HEK293 (cell line): ENCODE data around the gene TSNAX.

Experiments
- PATZ1 ChIP-seq: fragments of 450-650 bp; formaldehyde crosslinking; IDR thresholded peaks from 2 replicates; pipeline ENCODE4 v1.5.1; 2016; ENCODE audit warnings: missing biosample characterization, missing genetic modification characterization
- SETDB1 ChIP-seq: IDR thresholded peaks from one replicate; pipeline ENCODE4 v1.6.1; 2017; ENCODE audit warnings: mild to moderate bottlenecking, low read length, moderate library complexity, mixed read lengths; ENCODE audit not compliant: insufficient read length
- ZFP3 ChIP-seq: fragments of 450-650 bp; formaldehyde crosslinking; IDR thresholded peaks from 2 replicates; pipeline ENCODE4 v1.5.1; 2016; ENCODE audit warnings: low read depth, missing biosample characterization, missing genetic modification characterization
- ZNF16 ChIP-seq: fragments of 450-650 bp; formaldehyde crosslinking; IDR thresholded peaks from 2 replicates; pipeline ENCODE4 v1.5.1; 2016; ENCODE audit warnings: low read depth, missing biosample characterization, missing genetic modification characterization
- ZNF239 ChIP-seq: fragments of 450-650 bp; formaldehyde crosslinking; IDR thresholded peaks from 2 replicates; pipeline ENCODE4 v1.5.1; 2016; ENCODE audit warnings: missing biosample characterization, missing genetic modification characterization
- ZNF426 ChIP-seq: fragments of 450-650 bp; formaldehyde crosslinking; IDR thresholded peaks from 2 replicates; pipeline ENCODE4 v1.5.1; 2017; ENCODE audit warnings: missing biosample characterization, missing genetic modification characterization, mild to moderate bottlenecking, inconsistent platforms, moderate library complexity

- no peak for TF ChIP-seq ZNF426 (tag by site-specific recombination)
- no peak for TF ChIP-seq PATZ1
- TF ChIP-seq ZFP3 (tag by site-specific recombination): no peak
- TF ChIP-seq SETDB1: no peak
- TF ChIP-seq ZNF16 (tag by site-specific recombination): no peak
- no peak for TF ChIP-seq ZNF239
Observed at GRCh38 chr1:231610388-231610787, 81.9 kb downstream of the TSNAX start.
